Cerebellar cortex (tissue), 1 donor: Measurements from ENCODE around the gene NBEA.

Source experiments
- DNase-seq: peaks from one replicate; pipeline ENCODE4 v3.0.0-alpha.2; 2015; ENCODE audit warnings: low spot score

The NBEA gene

DNA sequence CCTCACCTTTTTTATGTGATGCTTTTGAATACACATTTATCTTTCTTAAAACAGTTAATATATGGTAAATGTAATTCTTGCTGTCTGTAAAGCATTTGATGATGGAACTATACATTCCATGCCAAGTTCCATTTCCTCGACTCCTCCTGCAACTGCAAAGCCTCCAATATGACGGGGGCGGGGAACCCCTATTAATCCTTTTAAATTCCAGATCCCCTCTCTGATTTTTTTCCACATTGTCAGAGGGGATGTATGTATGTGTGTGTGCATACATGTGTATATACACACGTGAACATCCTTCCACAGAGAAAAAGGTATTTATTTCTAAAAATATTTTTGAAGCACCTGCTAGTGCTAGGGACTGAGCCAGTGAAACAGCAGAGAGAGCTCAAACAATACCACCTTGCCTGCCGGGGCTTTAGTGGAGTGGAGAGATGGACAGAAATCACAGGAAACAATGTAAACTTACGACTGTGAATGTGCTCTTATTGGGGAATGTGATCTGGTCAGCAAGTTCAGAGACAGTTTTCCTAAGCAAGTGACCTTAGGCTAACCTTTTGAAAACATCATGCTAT lies 559.7 kb downstream of the NBEA start:
- DNase-seq, result peak; percentile 73

DNA sequence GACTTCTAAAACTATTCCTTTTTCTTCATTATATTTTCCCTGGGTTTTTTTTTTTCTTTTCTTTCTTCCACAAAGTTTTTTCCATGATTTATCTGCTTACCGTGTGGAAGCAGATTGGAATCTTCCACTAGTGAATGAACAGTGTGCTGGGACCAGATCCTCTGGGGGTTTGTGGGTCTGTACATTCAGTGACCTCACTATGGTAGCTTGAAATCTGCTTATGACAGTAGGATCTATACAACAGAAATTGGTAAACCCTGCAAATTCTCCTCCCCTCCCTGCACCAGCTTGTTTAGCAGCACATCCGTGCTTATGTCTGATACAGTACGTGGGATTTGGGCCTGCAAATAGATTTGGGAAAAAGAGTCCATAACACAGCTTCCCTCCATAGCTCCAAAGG lies 560.4 kb downstream of the NBEA start:
- peak; percentile 58 for DNase-seq

DNA sequence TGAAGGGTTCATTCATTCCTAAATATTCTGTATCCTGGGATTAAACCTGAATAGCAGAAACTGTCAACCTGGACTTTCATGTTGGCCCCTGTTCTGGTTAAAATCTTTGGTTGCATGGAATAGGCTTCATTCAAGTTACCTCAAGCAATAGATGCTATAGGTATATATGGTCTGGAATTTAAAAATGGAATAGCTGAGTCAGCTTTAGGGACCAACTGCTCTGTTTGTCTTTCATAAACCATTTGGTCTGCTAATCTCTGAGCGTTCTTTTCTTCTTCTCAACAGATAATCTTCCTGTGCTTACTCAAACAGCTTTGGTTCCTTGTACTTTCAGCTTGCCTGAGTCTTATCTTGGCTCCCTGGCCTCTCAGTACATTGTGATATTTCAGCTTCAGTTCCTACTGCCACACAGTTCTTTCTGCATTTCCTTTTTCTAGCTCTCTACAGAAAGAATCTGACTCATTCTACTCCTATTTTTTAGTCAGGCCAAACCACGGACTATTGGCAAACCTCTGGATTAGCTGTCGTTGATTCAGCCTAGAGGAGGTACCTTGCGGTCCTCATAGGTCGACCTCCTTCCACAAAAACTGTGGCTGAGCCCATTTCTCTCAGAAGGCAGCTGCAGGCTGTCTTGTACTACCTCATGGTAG lies 570.3 kb downstream of the NBEA start:
- DNase-seq, result peak; percentile 38

DNA sequence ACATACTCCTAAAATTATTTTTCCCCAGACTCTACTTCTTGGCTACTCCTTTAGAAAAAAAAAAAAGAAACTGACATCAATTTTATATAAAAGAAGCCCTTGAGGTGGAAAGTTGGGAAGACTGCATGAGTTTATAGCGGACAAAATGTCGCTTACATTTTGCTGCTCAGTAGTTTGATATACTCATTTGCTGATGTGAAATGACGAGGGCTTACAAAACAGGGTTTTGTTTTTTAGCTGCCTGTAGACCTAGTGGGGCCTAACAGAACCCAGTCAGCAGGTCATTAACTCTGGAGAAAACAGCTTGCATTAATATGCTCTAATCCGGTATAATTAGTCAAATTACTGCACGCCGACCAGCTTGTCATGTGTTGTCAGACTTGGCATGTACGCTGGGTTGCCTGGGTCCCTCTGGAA lies 572.0 kb downstream of the NBEA start:
- DNase-seq, result peak; percentile 66

DNA sequence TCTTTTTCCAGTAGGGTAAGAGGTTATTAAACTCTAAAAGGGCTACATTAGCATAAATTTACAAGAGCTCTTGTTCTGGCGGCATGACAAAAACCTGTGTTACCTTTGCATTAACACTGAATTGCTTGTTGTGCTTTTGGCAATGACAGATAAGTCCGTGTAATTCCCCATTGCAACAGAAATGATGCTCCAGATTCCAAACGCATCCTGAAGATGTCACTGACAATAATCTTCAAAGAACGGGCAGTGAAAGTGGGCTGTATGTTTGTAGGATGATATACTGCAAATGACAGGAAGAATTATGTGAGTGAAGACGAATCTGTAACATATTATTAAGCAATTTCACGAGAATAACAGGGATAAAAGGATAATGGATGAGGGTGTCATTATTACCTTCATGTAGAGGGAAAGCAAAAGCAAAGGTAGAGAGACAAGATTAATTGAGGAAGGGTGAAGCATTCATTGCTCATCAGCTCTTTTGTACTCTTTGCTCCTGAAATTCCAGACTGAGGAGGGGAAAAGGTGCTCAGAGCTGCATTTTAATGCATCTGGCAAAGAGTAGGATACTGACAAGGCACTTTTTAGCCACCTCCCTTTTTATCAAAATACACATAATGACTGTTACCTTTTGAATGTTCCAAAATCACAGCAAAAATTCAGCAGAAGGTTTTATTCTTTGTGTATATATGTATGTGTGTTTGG lies 572.9 kb downstream of the NBEA start:
- DNase-seq, result peak; percentile 78

DNA sequence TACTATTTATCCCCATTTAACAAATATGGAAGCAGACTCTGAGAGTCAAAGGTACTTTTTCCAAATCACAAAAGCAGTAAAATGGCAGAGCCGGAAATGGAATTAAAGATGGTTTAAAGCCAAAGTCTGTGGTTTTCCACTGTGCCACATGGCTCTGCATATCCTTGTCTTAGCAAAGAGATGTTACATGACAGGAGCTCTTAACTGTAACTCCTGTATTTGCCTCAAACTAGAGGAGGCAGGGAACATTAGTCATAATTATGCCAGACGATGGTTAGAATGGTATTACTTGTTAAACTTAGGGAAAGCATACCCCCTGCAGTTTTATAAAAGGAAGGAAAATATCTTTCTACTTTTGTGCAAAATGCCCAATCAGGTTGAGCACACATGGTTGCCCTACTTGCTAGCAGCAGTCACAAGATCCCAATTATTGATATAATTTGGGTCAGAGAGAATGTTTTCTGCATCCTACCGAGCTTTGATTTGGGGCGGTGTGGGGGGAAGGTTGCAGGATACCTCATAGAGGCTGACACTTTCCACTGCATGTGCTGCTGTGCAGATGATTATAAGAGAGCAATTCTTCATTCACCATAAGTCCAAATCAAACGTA lies 576.4 kb downstream of the NBEA start:
- no peak for DNase-seq

DNA sequence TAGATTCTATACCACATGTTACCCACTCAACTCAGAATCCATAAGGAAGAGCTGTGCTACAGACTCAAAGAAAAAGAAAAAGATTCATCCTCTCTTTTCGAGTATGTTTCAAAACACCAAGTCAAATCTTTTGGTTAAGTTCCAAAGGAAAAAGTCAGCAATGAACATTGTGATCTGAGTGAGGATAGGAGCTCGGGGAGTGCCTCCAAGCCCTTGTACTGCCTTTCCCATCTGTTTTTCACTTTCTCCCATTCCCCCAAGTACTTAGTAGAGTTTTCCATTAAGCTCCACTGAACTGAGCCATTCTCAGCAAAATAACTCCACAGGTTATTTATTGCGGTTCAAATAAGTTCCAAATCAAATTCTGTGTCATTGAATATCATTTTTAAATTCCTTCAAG lies 582.1 kb downstream of the NBEA start:
- DNase-seq, result no peak

DNA sequence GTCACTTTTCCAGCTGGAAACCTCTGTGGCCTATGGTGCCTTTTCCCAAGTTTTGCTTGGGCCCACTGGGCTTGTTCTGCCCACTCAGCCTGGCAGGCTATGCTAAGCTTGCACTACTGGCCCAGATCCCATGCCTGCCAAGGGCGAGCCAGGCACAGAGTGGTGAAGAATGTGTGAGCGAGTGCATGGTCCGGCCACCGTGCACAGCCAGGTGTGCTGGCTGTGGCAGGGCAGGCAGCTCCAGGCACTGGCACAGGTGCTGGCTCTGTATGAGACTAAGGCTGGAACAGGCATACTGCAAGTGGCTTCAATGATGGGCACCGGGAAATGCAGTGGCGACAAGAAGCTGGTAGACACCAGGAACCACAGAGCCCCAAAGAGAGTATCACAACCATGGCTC lies 584.5 kb downstream of the NBEA start:
- no peak for DNase-seq

DNA sequence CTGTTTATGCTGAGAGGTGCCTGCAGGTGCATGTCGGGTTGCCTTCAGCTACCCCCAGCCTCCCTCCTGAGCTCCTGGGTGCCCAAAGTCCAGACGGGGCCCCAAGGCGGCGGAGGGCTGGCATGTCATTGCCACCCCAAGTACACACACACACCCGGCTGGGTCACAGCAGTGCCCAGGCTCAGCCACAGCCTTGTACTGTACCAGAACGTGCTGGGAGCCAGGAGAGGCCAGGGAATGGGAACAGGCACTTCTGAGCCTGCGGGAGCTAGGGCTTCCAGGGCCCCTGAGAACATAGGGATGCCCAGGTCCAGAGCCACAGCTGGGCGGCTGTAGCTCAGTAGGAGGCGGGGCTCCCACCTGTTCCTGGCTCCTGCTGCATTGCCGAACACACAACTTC lies 585.4 kb downstream of the NBEA start:
- DNase-seq, result no peak

DNA sequence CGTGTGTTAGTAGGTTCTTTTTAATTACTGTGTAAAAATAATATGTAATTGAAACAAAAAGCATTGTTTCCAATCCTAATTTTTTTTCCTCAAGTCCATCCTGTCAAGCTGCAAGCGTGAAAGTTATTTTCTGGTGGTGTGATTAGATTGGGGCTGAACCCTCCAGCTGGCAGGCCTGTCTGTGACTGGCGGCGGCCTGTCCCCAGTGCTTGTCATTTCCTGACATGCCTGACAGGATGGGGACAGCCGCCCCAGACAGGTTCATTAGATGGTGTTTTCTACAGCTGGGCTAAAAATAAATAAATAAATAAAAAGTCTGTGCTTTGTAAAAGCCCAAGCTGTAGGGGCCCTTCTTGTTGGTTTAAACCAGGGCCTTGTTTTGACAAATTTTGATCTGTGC lies 588.1 kb downstream of the NBEA start:
- DNase-seq, result no peak

DNA sequence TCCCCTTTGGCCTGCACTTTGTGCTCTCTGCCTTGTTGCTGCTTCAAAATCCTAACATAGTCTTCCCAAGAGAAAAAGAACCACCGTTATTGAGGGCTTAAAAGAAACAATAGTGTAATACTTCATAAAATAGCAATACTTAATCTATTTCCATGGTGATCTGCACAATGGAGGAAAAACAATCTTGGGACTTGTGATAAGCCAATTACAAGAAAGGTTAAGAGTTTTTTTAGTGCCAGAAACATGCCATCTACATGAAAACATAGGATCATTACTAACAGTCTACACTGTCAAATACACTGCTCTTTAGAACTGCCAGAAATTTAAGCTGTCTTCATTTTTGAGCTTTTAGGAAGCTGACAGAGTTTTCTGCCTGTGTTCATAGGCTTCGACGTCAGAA lies 588.5 kb downstream of the NBEA start:
- no peak for DNase-seq

DNA sequence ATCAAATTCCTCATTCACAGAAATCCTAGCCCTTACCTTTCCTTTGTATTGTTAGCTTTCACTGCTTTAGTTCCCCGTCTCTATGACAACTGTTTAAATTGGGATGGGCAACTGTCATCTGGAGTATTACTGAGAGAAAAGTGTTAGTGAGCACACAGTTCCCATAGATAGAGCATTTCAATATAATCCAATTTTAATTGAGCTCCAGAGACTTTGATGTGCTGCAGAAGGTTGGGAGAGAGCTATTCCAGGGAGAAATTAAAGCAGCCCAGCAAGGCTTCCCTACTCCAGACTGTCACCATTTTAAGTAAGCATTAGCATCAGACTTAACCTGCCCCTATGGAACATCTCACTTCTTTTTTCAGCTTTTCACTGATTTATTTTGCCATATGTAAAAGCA lies 589.5 kb downstream of the NBEA start:
- DNase-seq, result no peak

DNA sequence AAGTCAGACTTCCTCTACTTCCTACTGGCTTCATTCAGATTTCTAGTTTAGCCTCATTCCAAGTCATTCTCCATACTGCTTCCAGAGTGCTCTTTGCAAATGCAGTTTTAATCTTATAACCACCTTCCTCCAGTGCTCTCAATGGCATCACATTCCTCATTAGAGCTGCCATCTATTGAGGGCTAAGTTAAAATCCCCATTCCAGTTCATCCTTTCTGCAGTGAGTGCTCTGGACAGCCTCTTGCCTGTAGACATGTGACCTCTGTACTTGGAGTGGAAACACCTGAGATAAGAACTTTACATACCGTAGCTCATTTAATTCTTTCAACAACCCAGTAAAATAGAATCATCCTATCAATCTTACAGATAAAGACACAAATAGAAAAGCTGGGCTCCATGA lies 592.3 kb downstream of the NBEA start:
- no peak for DNase-seq

DNA sequence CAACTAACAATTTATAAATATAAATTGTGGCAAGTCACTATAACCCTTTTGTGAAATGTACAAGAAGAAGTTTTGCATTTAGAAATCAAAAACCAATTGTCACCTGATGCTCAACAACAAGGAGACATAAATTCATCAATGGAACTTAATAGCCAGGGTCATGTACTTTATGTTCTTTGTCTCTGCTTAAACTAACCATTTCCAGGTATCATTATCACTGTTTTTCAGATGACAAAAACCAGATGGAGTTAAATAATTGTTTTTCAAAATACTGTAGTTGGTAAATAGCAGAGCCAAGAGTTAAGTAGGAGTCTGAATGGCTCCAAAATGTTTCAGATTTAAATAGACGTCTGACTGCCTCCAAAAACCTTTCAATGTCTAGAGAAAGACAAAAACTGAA lies 606.7 kb downstream of the NBEA start:
- no peak for DNase-seq

DNA sequence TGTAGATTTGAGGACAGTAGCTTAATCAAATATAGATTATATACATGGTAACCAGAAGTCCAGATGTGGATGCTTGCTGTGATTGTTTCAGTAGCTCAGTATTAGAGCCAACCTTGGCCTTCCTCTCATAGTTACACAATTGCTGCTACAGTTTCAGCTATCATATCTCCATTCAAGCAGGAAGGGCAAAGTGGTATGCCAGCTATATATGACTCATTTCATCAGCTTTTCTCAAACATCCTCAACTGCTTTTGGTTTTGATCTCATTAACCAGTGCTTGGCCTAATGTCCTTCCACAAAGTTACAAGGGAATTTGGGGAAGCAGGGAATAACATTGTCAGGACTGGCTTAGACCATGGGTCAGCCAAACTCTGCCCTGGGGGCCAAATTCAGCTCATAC lies 607.4 kb downstream of the NBEA start:
- DNase-seq, result no peak

DNA sequence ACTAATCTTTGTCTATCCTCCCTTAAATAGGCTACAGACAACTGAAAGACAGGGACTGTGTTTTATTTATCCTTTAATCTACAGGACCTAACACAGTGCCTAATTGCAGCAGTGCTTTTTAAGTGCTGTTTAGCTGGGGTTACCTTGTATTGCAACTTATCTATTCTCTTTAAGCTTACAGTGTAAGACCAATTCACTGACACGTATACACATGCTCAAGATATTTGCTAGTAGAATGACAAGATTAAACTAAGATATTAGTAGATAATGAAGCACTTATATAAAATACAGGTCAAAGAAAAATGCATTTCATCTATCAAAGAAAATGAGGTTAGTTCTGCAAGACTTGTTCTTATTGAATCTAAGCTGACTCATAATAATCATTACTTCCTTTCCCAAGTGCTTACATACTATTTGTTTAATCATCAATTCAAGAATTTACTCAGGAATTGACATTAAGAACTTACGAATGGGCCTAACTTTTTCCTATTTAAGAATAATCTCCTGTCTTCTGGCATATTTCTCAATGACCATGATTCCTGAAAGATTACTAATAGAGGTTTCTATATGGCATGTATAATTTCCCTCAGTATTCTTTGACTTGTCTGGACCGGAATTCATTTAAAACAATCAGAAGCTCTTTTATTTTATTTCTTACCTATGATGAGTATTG lies 610.2 kb downstream of the NBEA start:
- DNase-seq, result no peak

DNA sequence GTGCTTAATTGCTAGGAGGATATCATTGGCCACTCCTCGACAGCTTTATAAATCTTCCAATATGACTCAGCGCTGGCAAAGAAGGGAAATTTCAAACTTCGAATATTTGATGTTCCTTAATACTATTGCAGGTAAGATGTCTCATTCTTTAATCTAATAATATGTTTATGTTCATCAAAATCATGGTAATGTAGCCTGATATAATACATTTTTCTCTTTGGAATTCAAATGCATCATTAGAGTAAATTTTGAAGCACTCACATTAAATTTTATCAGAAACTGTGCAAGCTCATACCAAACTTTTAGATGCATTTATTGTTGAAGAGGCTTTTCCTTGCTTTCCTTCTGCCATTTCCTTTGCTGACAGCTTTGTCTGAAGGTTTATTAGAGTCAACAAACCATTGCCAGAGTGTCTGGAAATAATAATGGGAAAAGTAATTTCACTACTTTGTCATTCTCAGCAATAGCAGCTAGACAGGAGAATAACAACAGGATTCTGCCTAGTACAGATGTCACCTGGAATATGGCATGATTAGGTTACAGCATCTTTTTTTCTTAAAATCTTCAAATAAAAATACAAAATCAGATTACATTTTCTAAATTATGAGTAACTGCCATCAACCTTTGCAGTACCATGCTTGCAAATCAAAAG lies 613.0 kb downstream of the NBEA start:
- DNase-seq, result no peak

DNA sequence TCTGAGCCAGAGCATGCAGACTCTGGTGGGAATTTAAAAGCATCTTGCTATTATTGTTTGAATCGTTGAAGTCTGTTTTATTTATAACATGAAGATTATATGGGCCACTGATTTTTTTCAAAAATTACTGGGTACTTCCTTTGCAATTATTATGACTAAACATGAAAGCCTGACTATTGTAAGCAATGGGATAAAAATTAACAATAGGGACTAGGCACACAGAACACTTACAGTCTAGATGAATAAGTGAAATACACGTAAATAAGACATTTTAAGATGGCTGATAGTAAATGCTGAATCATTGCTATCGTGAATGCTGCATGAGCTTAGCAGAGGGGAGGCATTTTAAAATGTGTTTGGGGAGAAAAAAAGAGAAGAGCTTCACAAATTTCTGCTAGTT lies 615.4 kb downstream of the NBEA start:
- DNase-seq, result no peak

DNA sequence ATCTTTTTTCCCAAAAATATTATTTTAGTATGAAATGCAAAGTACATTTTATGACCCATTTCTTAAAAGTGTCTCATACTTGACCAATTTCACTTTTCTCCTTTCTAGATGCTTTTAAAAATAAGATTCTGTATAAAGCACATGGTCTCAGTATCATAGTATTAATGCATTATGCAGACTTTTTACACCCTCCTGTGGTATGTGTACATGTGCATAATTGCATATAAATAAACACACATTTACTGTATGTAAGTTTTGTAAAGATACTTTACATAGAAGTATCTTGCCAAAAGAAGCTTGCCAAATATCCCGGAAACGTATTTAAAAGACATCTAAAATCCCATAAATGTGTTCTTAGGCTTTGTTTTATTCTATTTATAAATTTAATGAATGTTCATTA lies 619.5 kb downstream of the NBEA start:
- DNase-seq, result no peak

DNA sequence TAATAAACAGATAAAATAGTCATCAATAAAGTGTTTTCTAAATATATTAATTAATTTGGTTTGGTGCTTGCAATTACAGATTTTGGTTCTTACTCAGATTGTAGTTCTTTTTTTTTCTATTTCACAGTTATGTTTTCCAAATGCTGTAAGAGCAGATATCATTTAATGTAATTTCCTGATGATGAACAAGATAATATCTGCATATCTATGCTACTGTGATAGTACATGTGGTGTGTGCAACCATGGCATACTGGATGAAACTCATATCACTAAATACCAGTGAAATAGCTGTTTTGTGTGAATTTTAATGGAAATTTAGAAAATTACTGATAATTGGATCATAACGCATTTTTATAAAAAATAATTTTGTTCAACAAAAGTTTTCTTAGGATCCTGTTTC lies 623.2 kb downstream of the NBEA start:
- no peak for DNase-seq

DNA sequence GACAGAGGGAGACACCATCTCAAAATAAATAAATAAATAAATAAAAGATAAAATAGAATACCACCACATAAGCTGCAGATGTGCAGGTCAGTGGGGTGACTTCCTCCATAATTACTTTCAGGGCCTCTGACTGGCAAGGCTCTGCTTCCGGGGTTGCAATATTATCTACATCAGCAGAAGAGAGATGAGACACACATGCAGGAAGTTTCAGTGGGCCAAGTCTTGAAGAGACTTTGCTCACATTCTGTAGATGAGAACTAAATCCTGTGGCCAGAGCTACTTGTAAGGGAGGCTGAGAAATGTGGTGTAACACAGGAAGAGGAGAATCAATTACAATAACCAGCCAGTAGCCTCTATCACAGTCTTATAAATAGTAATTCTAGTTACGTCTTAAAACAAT lies 624.3 kb downstream of the NBEA start:
- no peak for DNase-seq

DNA sequence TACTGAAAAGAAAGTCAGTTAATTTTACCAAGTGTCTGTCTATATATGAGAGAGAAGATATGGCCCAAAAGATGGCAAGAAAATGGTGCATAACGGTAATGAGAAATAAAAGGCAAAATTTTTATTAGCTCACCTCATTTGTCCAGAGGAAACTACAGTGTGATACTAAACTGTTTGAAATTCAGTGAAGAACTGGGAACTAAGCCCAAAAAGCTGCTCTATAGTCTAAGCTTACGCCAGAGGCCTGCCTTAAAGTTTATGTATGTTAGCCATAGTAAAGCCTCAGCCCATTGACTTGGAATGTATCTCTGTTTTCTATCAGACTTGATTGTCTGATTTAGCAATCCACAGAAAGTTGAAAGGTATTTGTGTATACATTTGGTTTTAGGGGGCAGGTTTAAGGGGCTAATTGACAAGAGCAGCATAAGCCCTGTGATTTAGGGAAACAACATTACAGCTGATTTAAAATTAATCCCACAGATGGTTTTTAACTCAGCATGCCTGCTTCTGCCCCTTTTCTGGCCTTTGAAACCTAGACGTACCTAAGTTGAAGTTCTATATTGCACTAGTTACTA lies 625.4 kb downstream of the NBEA start:
- DNase-seq, result no peak
